OCI-LY1 (cell line): ENCODE data around the gene RAB9B.

Experiments
- EZH2 ChIP-seq: fragments of 200-600 bp; sonication (generic), shearing (Covaris generic); IDR thresholded peaks from 2 replicates; pipeline ENCODE4 v1.8.0; 2017; ENCODE audit warnings: borderline replicate concordance, mixed run types, mild to moderate bottlenecking, antibody characterized with exemption, low read length, moderate library complexity, mixed read lengths
- TF ChIP-seq, protein P1 (sequence below): fragments of 200-600 bp; sonication (generic), shearing (Covaris generic); IDR thresholded peaks from 2 replicates; pipeline ENCODE4 v1.5.1; 2017; ENCODE audit warnings: mild to moderate bottlenecking, antibody characterized with exemption, low read length, moderate library complexity, mixed read lengths

DNA sequence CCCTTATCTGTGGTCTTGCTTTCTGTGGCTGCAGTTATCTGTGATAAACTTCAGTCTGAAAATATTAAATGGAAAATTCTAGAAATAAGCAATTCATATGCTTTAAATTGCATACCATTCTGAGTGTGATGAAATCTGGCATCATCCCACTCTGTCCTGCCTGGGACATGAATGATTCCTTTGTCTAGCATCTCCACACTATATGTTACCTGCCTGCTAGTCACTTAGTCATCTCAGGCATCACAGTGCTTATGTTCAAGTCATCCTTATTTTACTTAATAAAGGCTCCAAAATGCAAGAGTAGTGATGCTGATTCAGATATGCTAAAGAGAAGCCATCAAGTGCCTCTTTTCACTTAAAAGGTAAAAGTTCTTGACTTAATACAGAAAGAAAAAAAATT, 14.3 kb upstream of the RAB9B start:
- TF ChIP-seq, protein P1, sequence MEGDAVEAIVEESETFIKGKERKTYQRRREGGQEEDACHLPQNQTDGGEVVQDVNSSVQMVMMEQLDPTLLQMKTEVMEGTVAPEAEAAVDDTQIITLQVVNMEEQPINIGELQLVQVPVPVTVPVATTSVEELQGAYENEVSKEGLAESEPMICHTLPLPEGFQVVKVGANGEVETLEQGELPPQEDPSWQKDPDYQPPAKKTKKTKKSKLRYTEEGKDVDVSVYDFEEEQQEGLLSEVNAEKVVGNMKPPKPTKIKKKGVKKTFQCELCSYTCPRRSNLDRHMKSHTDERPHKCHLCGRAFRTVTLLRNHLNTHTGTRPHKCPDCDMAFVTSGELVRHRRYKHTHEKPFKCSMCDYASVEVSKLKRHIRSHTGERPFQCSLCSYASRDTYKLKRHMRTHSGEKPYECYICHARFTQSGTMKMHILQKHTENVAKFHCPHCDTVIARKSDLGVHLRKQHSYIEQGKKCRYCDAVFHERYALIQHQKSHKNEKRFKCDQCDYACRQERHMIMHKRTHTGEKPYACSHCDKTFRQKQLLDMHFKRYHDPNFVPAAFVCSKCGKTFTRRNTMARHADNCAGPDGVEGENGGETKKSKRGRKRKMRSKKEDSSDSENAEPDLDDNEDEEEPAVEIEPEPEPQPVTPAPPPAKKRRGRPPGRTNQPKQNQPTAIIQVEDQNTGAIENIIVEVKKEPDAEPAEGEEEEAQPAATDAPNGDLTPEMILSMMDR, result no peak
- TF ChIP-seq EZH2, result no peak
